ENCODE data around the gene UBXN11.

Gene UBXN11

DNA sequence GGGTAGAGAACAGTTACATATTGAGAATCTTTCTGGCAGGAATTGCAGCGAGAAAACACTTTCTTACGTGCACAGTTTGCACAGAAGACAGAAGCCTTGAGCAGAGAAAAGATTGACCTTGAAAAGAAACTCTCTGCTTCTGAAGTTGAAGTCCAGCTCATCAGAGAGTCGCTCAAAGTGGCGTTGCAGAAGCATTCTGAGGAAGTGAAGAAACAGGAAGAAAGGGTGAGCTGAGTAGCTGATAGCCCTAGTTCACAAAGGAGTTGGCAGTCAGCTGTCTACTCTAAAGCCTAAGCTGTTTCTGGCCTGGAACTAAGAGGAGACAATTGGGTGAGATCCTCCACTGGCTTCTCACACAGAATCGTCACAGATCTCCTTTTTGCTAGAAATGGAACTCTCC, 46.9 kb downstream of the UBXN11 start:
- no peak for DNase-seq

DNA sequence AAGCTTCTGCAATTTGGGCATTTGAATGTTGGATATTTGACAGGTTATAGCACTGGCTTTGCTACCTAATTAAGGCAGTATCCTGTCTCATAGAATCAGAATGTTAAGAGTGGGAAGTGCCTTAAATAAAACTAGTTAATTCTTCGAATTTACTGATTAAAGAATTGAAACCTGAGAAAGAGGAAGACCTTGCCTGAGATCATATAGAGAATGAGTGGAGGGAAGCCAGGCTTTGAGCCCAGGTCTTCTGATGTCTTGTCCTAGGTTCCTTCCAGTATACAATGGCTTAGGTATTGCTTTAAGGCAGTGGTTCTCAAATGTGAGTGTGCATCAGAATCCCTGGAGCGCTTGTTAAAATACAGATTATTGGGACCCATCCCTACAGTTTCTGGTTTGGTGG, 47.4 kb downstream of the UBXN11 start:
- no peak for DNase-seq

DNA sequence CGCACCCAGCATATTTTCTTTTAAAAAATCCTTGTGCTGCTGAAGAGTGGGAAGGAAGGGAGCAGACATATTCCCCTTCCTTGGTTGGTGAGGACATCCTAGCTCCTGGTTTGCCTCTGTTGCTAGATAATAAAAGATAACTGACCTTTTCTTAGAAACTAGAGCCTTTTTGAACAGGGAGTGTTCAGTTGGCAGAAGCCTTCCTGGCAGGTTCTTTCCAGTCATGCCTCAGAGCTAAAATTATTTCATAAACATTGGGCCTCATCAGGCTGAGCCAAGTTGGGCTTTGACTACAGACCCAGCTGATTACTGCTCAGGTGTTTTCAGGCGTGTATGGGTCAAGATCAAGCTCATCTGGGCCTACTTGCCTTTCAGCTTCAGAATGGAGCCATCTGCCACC, 49.2 kb downstream of the UBXN11 start:
- DNase-seq = no peak

- DNase-seq = no peak
Measured at GRCh38 chr1:26254404-26254803, 52.0 kb downstream of the UBXN11 start.

- DNase-seq = no peak
Measured at GRCh38 chr1:26252718-26253117, 53.7 kb downstream of the UBXN11 start.

- no peak for DNase-seq
Measured at GRCh38 chr1:26239936-26240335, 66.5 kb downstream of the UBXN11 start.

DNA sequence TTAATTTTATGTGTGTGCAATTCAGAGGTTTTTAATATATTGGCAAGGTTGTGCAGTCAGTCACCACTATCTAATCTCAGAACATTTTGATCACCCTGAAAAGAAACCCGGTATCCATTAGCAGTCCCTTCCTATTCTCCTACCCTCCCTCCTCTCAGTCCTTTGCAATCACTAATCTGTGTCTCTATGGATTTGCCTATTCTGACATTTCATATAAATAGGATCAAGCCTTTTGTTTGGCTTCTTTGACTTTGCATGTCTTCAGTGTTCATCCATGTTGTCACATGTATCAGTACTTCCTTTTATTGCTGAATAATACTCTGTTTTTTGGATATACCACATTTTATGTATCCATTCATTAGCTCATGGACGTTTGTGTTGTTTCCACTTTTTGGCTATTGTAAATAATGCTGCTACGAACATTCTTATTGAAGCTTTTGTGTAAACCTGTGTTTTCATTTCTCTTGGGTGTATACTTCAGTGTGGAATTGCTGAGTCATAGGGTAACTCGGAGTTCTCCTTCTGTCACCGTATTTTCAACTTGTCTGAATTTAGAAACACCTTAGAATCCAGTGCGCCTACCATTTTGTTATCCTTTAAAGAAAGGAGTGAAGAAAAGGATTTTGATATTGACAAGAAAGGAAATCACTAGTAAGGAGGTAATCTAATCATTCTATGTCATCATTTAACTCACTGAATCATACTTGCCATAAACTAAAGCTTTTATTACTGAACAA, 69.0 kb downstream of the UBXN11 start:
- DNase-seq = no peak

DNA sequence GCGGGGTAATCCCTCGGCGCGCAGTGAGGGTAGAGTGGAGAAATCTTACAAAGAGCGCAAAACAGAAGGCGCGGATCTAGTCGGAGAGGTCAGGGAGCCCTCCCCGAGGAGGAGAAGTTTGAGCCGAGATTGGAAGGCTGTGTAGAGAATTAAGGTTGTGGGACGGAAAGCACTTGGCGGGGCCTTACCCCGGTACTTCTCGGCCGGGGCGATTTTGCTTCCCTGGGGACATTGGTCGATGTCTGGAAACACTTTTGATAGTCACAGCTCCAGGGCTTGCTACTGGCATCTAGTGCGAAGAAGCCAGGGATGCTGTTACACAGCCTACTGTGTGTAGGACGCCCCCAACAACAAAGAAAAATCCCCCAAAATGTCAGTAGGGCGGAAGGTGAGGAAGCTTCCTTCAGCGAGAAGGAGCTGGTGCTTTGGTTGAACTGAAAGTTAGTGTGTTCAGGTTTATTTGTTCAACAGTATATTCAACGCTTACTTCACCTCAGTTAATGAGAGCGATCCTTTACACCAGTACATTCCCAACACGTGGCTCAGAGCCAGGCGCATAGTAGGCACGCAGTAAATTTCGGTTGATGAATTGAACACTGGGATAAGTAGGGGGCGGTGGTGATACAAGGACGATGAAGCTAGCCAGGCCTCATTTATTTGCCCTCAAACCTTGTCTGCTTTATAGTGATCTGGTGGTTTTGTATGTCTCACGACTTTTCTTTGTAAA, 71.6 kb downstream of the UBXN11 start:
- DNase-seq = peak; percentile 19

- DNase-seq = peak; percentile 99
Measured at GRCh38 chr1:26233903-26234643, 72.4 kb downstream of the UBXN11 start, which contains the start of gene CEP85. TSS of gene CEP85 (plus strand) at chr1:26234200. CDS start at chr1:26239784, 5,584 bp downstream.
